H9 (cell line): ENCODE measurements around the gene WNT3. TPM values are rescaled to one million over a fixed set of nuclear protein-coding genes. Genes with fewer than 3 reads are reported as not detected.

Experiments used
- DNase-seq: peaks from one replicate; pipeline ENCODE4 v3.0.0-alpha.2; 2017
- H2AFZ ChIP-seq: one replicate; pipeline ENCODE4 v1.6.1; 2013; ENCODE audit warnings: mild to moderate bottlenecking, low read length, control low read depth, moderate library complexity
- H2AK5ac ChIP-seq: 2 replicates; pipeline ENCODE4 v1.6.1; 2013; ENCODE audit warnings: low read length, control low read depth, mixed read lengths; ENCODE audit not compliant: insufficient read length
- H2BK120ac ChIP-seq: one replicate; pipeline ENCODE4 v1.6.1; 2013; ENCODE audit warnings: low read depth, mild to moderate bottlenecking, low read length, control low read depth, inconsistent platforms; ENCODE audit not compliant: poor library complexity, severe bottlenecking
- H2BK12ac ChIP-seq: 2 replicates; pipeline ENCODE4 v1.6.1; 2013; ENCODE audit warnings: low read length, control low read depth, mixed read lengths, low read depth; ENCODE audit not compliant: insufficient read length
- H2BK15ac ChIP-seq: 2 replicates; pipeline ENCODE4 v1.6.1; 2013; ENCODE audit warnings: low read depth, low read length, control low read depth
- H2BK20ac ChIP-seq: one replicate; pipeline ENCODE4 v1.6.1; 2013; ENCODE audit warnings: low read depth, mild to moderate bottlenecking, low read length, control low read depth, inconsistent platforms; ENCODE audit not compliant: poor library complexity, severe bottlenecking
- H2BK5ac ChIP-seq: 2 replicates; pipeline ENCODE4 v1.6.1; 2013; ENCODE audit warnings: low read length, control low read depth, mixed read lengths; ENCODE audit not compliant: insufficient read length
- H3K14ac ChIP-seq: 2 replicates; pipeline ENCODE4 v1.6.1; 2013; ENCODE audit warnings: low read length, control low read depth; ENCODE audit not compliant: insufficient read depth
- H3K18ac ChIP-seq: 2 replicates; pipeline ENCODE4 v1.6.1; 2013; ENCODE audit warnings: low read depth, mild to moderate bottlenecking, mixed read lengths, low read length, control low read depth; ENCODE audit not compliant: insufficient read length
- H3K23ac ChIP-seq: 2 replicates; pipeline ENCODE4 v1.6.1; 2013; ENCODE audit warnings: low read length, control low read depth, mixed read lengths, low read depth; ENCODE audit not compliant: insufficient read length
- H3K23me2 ChIP-seq: 2 replicates; pipeline ENCODE4 v1.6.1; 2013; ENCODE audit warnings: low read depth, mild to moderate bottlenecking, mixed read lengths, low read length, control low read depth; ENCODE audit not compliant: insufficient read length, poor library complexity, severe bottlenecking
- H3K27ac ChIP-seq: 2 replicates; pipeline ENCODE4 v1.5.1; 2013; ENCODE audit warnings: low read length, control low read depth, mixed read lengths, low read depth; ENCODE audit not compliant: insufficient read length
- H3K27me3 ChIP-seq: 2 replicates; pipeline ENCODE4 v1.6.1; 2013; ENCODE audit warnings: low read length, control low read depth, inconsistent platforms; ENCODE audit not compliant: insufficient read depth
- H3K4ac ChIP-seq: 2 replicates; pipeline ENCODE4 v1.6.1; 2013; ENCODE audit warnings: low read depth, mild to moderate bottlenecking, control low read depth, inconsistent platforms, low read length, moderate library complexity
- H3K4me1 ChIP-seq: 2 replicates; pipeline ENCODE4 v1.6.1; 2013; ENCODE audit warnings: low read length, control low read depth, inconsistent platforms; ENCODE audit not compliant: insufficient read depth
- H3K4me2 ChIP-seq: 2 replicates; pipeline ENCODE4 v1.6.1; 2013; ENCODE audit warnings: low read length, control low read depth, mixed read lengths; ENCODE audit not compliant: insufficient read length, insufficient read depth
- H3K56ac ChIP-seq: 2 replicates; pipeline ENCODE4 v1.6.1; 2013; ENCODE audit warnings: low read depth, mild to moderate bottlenecking, mixed read lengths, low read length, control low read depth; ENCODE audit not compliant: insufficient read length
- H3K79me1 ChIP-seq: 2 replicates; pipeline ENCODE4 v1.6.1; 2013; ENCODE audit warnings: low read depth, mild to moderate bottlenecking, moderate library complexity, low read length, control low read depth, inconsistent platforms; ENCODE audit not compliant: insufficient read depth, poor library complexity, severe bottlenecking
- H3K79me2 ChIP-seq: 2 replicates; pipeline ENCODE4 v1.6.1; 2013; ENCODE audit warnings: low read length, control low read depth, inconsistent platforms; ENCODE audit not compliant: insufficient read depth
- H3K9ac ChIP-seq: 2 replicates; pipeline ENCODE4 v1.6.1; 2013; ENCODE audit warnings: low read length, control low read depth, mixed read lengths; ENCODE audit not compliant: insufficient read length; ENCODE audit errors: extremely low read depth
- H3K9me3 ChIP-seq: one replicate; pipeline ENCODE4 v1.6.1; 2013; ENCODE audit warnings: low read depth, low read length, inconsistent platforms; ENCODE audit not compliant: control insufficient read depth
- H3T11ph ChIP-seq: one replicate; pipeline ENCODE4 v1.6.1; 2013; ENCODE audit warnings: mild to moderate bottlenecking, low read length, control low read depth, inconsistent platforms
- H4K20me1 ChIP-seq: one replicate; pipeline ENCODE4 v1.6.1; 2013; ENCODE audit not compliant: control insufficient read depth, insufficient read length, insufficient read depth
- H4K5ac ChIP-seq: 2 replicates; pipeline ENCODE4 v1.6.1; 2013; ENCODE audit warnings: low read depth, mild to moderate bottlenecking, mixed read lengths, low read length, control low read depth; ENCODE audit not compliant: insufficient read length
- H4K8ac ChIP-seq: replicated peaks from 2 replicates; pipeline ENCODE4 v1.6.1; 2013; ENCODE audit warnings: low read length, control low read depth, mixed read lengths, low read depth; ENCODE audit not compliant: insufficient read length
- H4K91ac ChIP-seq: 2 replicates; pipeline ENCODE4 v1.6.1; 2013; ENCODE audit warnings: low read depth, mild to moderate bottlenecking, moderate library complexity, mixed read lengths, low read length, control low read depth; ENCODE audit not compliant: insufficient read length
- H3K27ac Mint-ChIP-seq, 3 experiments: 2 replicates in 2 of 3; 3 replicates in 1 of 3; pipeline ENCODE4 v1.8.0; 2020 to 2021; ENCODE audit warnings: mixed read lengths in 3 of 3, mild to moderate bottlenecking in 1 of 3, moderate library complexity in 1 of 3
- H3K27me3 Mint-ChIP-seq: 2 replicates; pipeline ENCODE4 v1.8.0; 2021; ENCODE audit warnings: low read depth, mild to moderate bottlenecking, moderate library complexity, mixed read lengths
- H3K36me3 Mint-ChIP-seq, 3 experiments: 2 replicates in 2 of 3; 3 replicates in 1 of 3; pipeline ENCODE4 v1.8.0; 2020 to 2021; ENCODE audit warnings: low read depth in 3 of 3, mixed read lengths in 3 of 3; ENCODE audit not compliant: insufficient read depth in 1 of 3
- H3K4me1 Mint-ChIP-seq, 2 experiments: 2 replicates each; pipeline ENCODE4 v1.8.0; 2020; ENCODE audit warnings: mixed read lengths in 2 of 2
- H3K4me3 Mint-ChIP-seq, 2 experiments: 2 replicates in 1 of 2; 3 replicates in 1 of 2; pipeline ENCODE4 v1.8.0; 2020 to 2021; ENCODE audit warnings: mild to moderate bottlenecking in 2 of 2, mixed read lengths in 2 of 2, moderate library complexity in 1 of 2
- H3K9me3 Mint-ChIP-seq, 2 experiments: 2 replicates in 1 of 2; 3 replicates in 1 of 2; pipeline ENCODE4 v1.8.0; 2020; ENCODE audit warnings: mild to moderate bottlenecking in 2 of 2, mixed read lengths in 2 of 2, moderate library complexity in 1 of 2
- CTCF ChIP-seq: fragments of 200-600 bp; sonication (generic); conservative IDR thresholded peaks from 3 replicates; pipeline ENCODE4 v1.8.0; 2021; ENCODE audit warnings: antibody characterized with exemption, mild to moderate bottlenecking
- WGBS: extraction: QIAGEN DNeasy Blood & Tissue Kit; methylation state at CpG from one replicate; pipeline ENCODE4 v1.1.7; 2013; ENCODE audit warnings: missing lambda C conversion rate, low lambda C conversion rate, mixed read lengths; ENCODE audit not compliant: insufficient read length; ENCODE audit errors: extremely low coverage; 5-methylcytosine and 5-hydroxymethylcytosine counted together
- total RNA-seq: library from RNA; stranded (reverse); gene quantifications from 2 replicates; pipeline ENCODE4 v1.2.1, GENCODE V29; 2021

Gene WNT3
- total RNA-seq, 1 experiment from 2014 or later = 22.4 TPM

DNA sequence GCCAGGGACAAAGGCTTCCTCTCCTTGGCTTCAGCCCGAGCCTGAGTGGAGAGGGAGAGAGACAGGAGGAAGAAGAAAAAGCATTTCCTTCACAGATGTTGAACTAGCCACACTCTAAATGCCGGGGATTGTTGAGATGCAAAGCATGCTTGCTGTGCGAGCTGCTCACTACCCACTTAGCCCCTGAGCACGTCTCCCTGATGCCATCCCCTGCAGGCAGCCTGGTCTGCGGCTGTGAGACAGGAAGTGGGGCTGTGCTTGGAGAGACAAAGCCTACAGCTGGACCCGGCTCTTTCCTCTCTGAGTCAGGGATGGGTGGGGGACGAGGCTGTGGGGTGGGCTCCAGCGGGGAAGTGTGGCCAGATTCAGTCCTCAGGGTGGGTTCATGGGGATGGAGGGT is 46.6 kb upstream of the WNT3 start:
- H4K5ac ChIP-seq = no peak overlapping the region
- Mint-ChIP-seq H3K36me3 (no peaks in the 10 kb centered on the region), H3K4me3 (no peak overlapping the region), H3K4me1 (peaks cover 14 to 17% of the 10 kb centered on the region in 2 experiments), H3K27ac (no peak overlapping the region), H3K9me3 (no peaks in the 10 kb centered on the region), H3K27me3 (peaks cover 13% of the 10 kb centered on the region)
- H2BK12ac ChIP-seq = no peak overlapping the region
- no peaks in the 10 kb centered on the region for H3K9me3 ChIP-seq
- H3K18ac ChIP-seq = no peak overlapping the region
- H2AFZ ChIP-seq = no peak overlapping the region
- peaks cover 2% of the 10 kb centered on the region; the same call in 1 of the 2 replicates for H3K4me1 ChIP-seq
- H3K56ac ChIP-seq = no peak overlapping the region
- H3K14ac ChIP-seq = no peak overlapping the region; the same call in 1 of the 2 replicates
- H3K27me3 ChIP-seq = no peaks in the 10 kb centered on the region
- H3K23ac ChIP-seq = no peak overlapping the region
- no peak overlapping the region for H4K91ac ChIP-seq
- H3K23me2 ChIP-seq = no peaks in the 10 kb centered on the region
- H2BK15ac ChIP-seq = no peak overlapping the region
- no peak overlapping the region for H2BK5ac ChIP-seq
- TF ChIP-seq CTCF = no peak
- H3K27ac ChIP-seq = no peak overlapping the region
- no peak overlapping the region for H3K9ac ChIP-seq
- no peak overlapping the region for H3K4ac ChIP-seq
- H4K20me1 ChIP-seq = no peaks in the 10 kb centered on the region
- no peak overlapping the region for H3T11ph ChIP-seq
- DNase-seq = peak; percentile 77
- H3K4me2 ChIP-seq = no peak overlapping the region
- H4K8ac ChIP-seq = no peak overlapping the region
- H3K79me2 ChIP-seq = no peaks in the 10 kb centered on the region
- H3K79me1 ChIP-seq = no peaks in the 10 kb centered on the region
- H2BK120ac ChIP-seq = no peak overlapping the region
- no peak overlapping the region for H2BK20ac ChIP-seq
- no CpG with 5 or more reads among the region's 8 CpGs for WGBS
- no peak overlapping the region for H2AK5ac ChIP-seq
